Keratinocyte (primary cell): ENCODE data around the gene ACACB.

Experiments
- CTCF ChIP-seq, 3 experiments: IDR thresholded peaks in 1 of 3; conservative IDR thresholded peaks in 1 of 3; optimal IDR thresholded peaks in 1 of 3; 2 replicates in 2 of 3; 3 replicates in 1 of 3; pipeline versions ENCODE3 to v1.5.1; 2011; ENCODE audit warnings: low read length in 3 of 3, mild to moderate bottlenecking in 3 of 3, moderate library complexity in 2 of 3, control low read depth in 1 of 3, inconsistent platforms in 1 of 3; ENCODE audit not compliant: insufficient read depth in 2 of 3; ENCODE audit errors: extremely low read depth in 1 of 3
- EZH2 ChIP-seq: IDR thresholded peaks from one replicate; pipeline ENCODE4 v1.6.1; 2012; ENCODE audit warnings: inconsistent platforms, mild to moderate bottlenecking, low read length, moderate library complexity

DNA sequence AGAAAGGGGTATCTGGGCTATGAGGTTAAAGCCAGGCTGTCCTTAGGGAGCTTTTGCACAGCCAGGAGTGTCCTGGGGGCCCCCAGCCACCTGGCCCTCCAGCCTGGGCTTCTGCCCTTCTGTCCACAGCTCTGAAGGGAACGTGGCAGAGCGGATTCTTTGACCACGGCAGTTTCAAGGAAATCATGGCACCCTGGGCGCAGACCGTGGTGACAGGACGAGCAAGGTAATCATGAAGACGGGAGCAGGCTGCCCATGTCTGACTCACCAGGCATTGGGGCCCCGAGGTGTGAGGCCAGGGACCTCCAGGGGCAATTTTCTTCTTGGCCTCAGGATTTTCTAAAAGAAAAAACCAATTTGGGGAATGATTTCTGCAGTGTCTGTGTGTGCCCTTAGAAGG lies 139.6 kb downstream of the ACACB start:
- TF ChIP-seq CTCF (optimal IDR thresholded peaks at IDR 0.05 in 1 of 3, IDR thresholded peaks at IDR 0.05 in 1 of 3, conservative IDR thresholded peaks at IDR 0.05 in 1 of 3; ENCODE audit: extremely low read depth in 1 of 3, insufficient read depth in 2 of 3, low read length in 3 of 3): no peak
- no peak for TF ChIP-seq EZH2
